Stimulated activated naive CD8-positive, alpha-beta T cell treated with anti-CD3 and anti-CD28 coated beads, Interleukin-15, amount 100 ng/mL, for 72 hours (primary cell): ENCODE data around the gene CTSE.
A peak's percentile ranks its signal among the peaks of the same experiment; 100 is the strongest.

Experiments
- ATAC-seq: fragments of 150-1000 bp; cut with Tn5 transposase; 2 replicates; pipeline ENCODE4 v1.10.0; 2021; ENCODE audit warnings: mild to moderate bottlenecking, moderate library complexity
- DNase-seq, 2 donors: peaks; one replicate each; pipeline ENCODE4 v3.0.0; 2021 to 2022
- H3K27ac Mint-ChIP-seq, 2 donors: one replicate each; pipeline ENCODE4 v1.8.0; 2022; ENCODE audit warnings: mild to moderate bottlenecking in 2 of 2, mixed read lengths in 2 of 2, moderate library complexity in 2 of 2
- H3K27me3 Mint-ChIP-seq: one replicate; pipeline ENCODE4 v1.8.0; 2022; ENCODE audit warnings: mixed read lengths
- H3K4me1 Mint-ChIP-seq: one replicate; pipeline ENCODE4 v1.8.0; 2022; ENCODE audit warnings: mild to moderate bottlenecking, mixed read lengths
- H3K4me3 Mint-ChIP-seq, 2 donors: one replicate each; pipeline ENCODE4 v1.8.0; 2022; ENCODE audit warnings: mild to moderate bottlenecking in 2 of 2, mixed read lengths in 2 of 2, moderate library complexity in 1 of 2
- H3K9me3 Mint-ChIP-seq, 2 donors: one replicate each; pipeline ENCODE4 v1.8.0; 2022; ENCODE audit warnings: mixed read lengths in 2 of 2

Gene CTSE

GRCh38 chr1:206035027-206035426 lies 11.3 kb upstream of the CTSE start:
- H3K27ac Mint-ChIP-seq: peak overlapping the region in 1 of 2 donors; percentile 1
- H3K4me1 Mint-ChIP-seq: peaks cover 27% of the 10 kb centered on the region
- ATAC-seq (no peak), DNase-seq (no peak)
- peaks cover 47% of the 10 kb centered on the region for H3K27me3 Mint-ChIP-seq
- H3K4me3 Mint-ChIP-seq: peak overlapping the region; percentile 19 to 45
- H3K9me3 Mint-ChIP-seq: no peaks in the 10 kb centered on the region

GRCh38 chr1:206032380-206033140 lies 8.9 kb upstream of the CTSE start:
- no peaks in the 10 kb centered on the region for H3K9me3 Mint-ChIP-seq
- no peak overlapping the region for H3K27ac Mint-ChIP-seq
- no peak for DNase-seq
- H3K27me3 Mint-ChIP-seq: peaks cover 49% of the 10 kb centered on the region
- no peak overlapping the region for H3K4me3 Mint-ChIP-seq
- peaks cover 14% of the 10 kb centered on the region for H3K4me1 Mint-ChIP-seq
- ATAC-seq: no peak

- ATAC-seq (peak; percentile 93), DNase-seq (peak; percentile 49 to 63)
- no peaks in the 10 kb centered on the region for H3K9me3 Mint-ChIP-seq
- no peak overlapping the region for H3K27ac Mint-ChIP-seq
- H3K4me1 Mint-ChIP-seq: peaks cover 6% of the 10 kb centered on the region
- H3K4me3 Mint-ChIP-seq: no peak overlapping the region
- peaks cover 57% of the 10 kb centered on the region for H3K27me3 Mint-ChIP-seq
These were observed 7.0 kb upstream of the CTSE start for GRCh38 chr1:206030714-206031113.

- Mint-ChIP-seq H3K9me3 (no peaks in the 10 kb centered on the region), H3K4me1 (peaks cover 6% of the 10 kb centered on the region), H3K4me3 (no peak overlapping the region), H3K27ac (no peak overlapping the region), H3K27me3 (peaks cover 55% of the 10 kb centered on the region)
- DNase-seq (no peak), ATAC-seq (no peak)
These were observed 6.5 kb upstream of the CTSE start for GRCh38 chr1:206030191-206030590.

GRCh38 chr1:206029484-206029883 lies 5.8 kb upstream of the CTSE start:
- Mint-ChIP-seq H3K27me3 (peaks cover 48% of the 10 kb centered on the region), H3K4me3 (no peak overlapping the region), H3K9me3 (no peaks in the 10 kb centered on the region), H3K4me1 (no peaks in the 10 kb centered on the region), H3K27ac (no peak overlapping the region)
- no peak for ATAC-seq
- DNase-seq: no peak

GRCh38 chr1:206025283-206025820 lies 1.7 kb upstream of the CTSE start:
- Mint-ChIP-seq H3K4me3 (no peak overlapping the region), H3K9me3 (no peaks in the 10 kb centered on the region), H3K27ac (no peak overlapping the region), H3K27me3 (peaks cover 45% of the 10 kb centered on the region), H3K4me1 (peaks cover 10% of the 10 kb centered on the region)
- DNase-seq: no peak
- no peak for ATAC-seq

- Mint-ChIP-seq H3K9me3 (no peaks in the 10 kb centered on the region), H3K4me3 (no peak overlapping the region), H3K4me1 (peaks cover 10% of the 10 kb centered on the region), H3K27me3 (peaks cover 26% of the 10 kb centered on the region), H3K27ac (no peak overlapping the region)
- no peak for DNase-seq
- ATAC-seq: no peak
These were observed 929 bp downstream of the CTSE start for GRCh38 chr1:206022766-206023165.

GRCh38 chr1:206021626-206022365 lies 1.9 kb downstream of the CTSE start:
- no peak for ATAC-seq
- Mint-ChIP-seq H3K4me1 (peaks cover 10% of the 10 kb centered on the region), H3K9me3 (no peaks in the 10 kb centered on the region), H3K27ac (no peak overlapping the region), H3K4me3 (no peak overlapping the region), H3K27me3 (peaks cover 19% of the 10 kb centered on the region)
- DNase-seq: no peak

GRCh38 chr1:206021008-206021625 lies 2.6 kb downstream of the CTSE start:
- DNase-seq (no peak), ATAC-seq (no peak)
- Mint-ChIP-seq H3K27ac (no peak overlapping the region), H3K4me3 (no peak overlapping the region), H3K27me3 (peaks cover 18% of the 10 kb centered on the region), H3K9me3 (no peaks in the 10 kb centered on the region), H3K4me1 (peaks cover 10% of the 10 kb centered on the region)

GRCh38 chr1:206020393-206021007 lies 3.2 kb downstream of the CTSE start:
- Mint-ChIP-seq H3K27me3 (peaks cover 18% of the 10 kb centered on the region), H3K4me1 (peaks cover 10% of the 10 kb centered on the region), H3K9me3 (no peaks in the 10 kb centered on the region), H3K4me3 (no peak overlapping the region), H3K27ac (peak overlapping the region in 1 of 2 donors; percentile 36)
- no peak for DNase-seq
- ATAC-seq: no peak

- Mint-ChIP-seq H3K27ac (no peak overlapping the region), H3K4me1 (peaks cover 34% of the 10 kb centered on the region), H3K4me3 (no peak overlapping the region), H3K9me3 (no peaks in the 10 kb centered on the region), H3K27me3 (no peaks in the 10 kb centered on the region)
- ATAC-seq: no peak
- no peak for DNase-seq
These were observed 8.6 kb downstream of the CTSE start for GRCh38 chr1:206015071-206015470.

- no peaks in the 10 kb centered on the region for H3K27me3 Mint-ChIP-seq
- H3K4me3 Mint-ChIP-seq: no peak overlapping the region
- ATAC-seq: no peak
- no peaks in the 10 kb centered on the region for H3K9me3 Mint-ChIP-seq
- DNase-seq: no peak
- H3K27ac Mint-ChIP-seq: no peak overlapping the region
- peaks cover 34% of the 10 kb centered on the region for H3K4me1 Mint-ChIP-seq
These were observed 9.1 kb downstream of the CTSE start for GRCh38 chr1:206014601-206015000.

GRCh38 chr1:206013026-206013795 lies 10.5 kb downstream of the CTSE start:
- no peak overlapping the region for H3K27ac Mint-ChIP-seq
- H3K4me3 Mint-ChIP-seq: no peak overlapping the region
- H3K4me1 Mint-ChIP-seq: peaks cover 34% of the 10 kb centered on the region
- ATAC-seq (no peak), DNase-seq (no peak)
- H3K9me3 Mint-ChIP-seq: no peaks in the 10 kb centered on the region
- H3K27me3 Mint-ChIP-seq: no peaks in the 10 kb centered on the region

- no peaks in the 10 kb centered on the region for H3K27me3 Mint-ChIP-seq
These were observed 11.4 kb downstream of the CTSE start for GRCh38 chr1:206012086-206012859.

More at GRCh38 chr1:206012086-206012859, 11.4 kb downstream of the CTSE start:
- DNase-seq (peak; percentile 32 to 54), ATAC-seq (peak; percentile 98)
- peak overlapping the region; percentile 77 to 92 for H3K27ac Mint-ChIP-seq
- H3K9me3 Mint-ChIP-seq: no peaks in the 10 kb centered on the region
- peak overlapping the region; percentile 30 to 62 for H3K4me3 Mint-ChIP-seq
- peaks cover 34% of the 10 kb centered on the region for H3K4me1 Mint-ChIP-seq
